GM12878 (cell line): ENCODE results near the gene LDLR. TPM values are rescaled to one million over a fixed set of nuclear protein-coding genes. Genes with fewer than 3 reads are reported as not detected.

ENCODE experiments used
- ATAC-seq: fragments of 200-7000 bp; cut with Tn5 transposase; 3 replicates; pipeline ENCODE4 v1.9.1; 2020; ENCODE audit warnings: mild to moderate bottlenecking, moderate library complexity
- BruUV-seq: library from RNA; stranded (reverse); fragments of 400-500 nt; replicated peaks from 2 replicates; lab custom pipeline; 2021; lab: Mats Ljungman, UMichigan
- CTCF ChIA-PET: fragments of 300-600 bp; sonication (Branson Sonifier 250); formaldehyde crosslinking; extraction: SDS; loops from one replicate; lab custom pipeline; 2021; ENCODE audit warnings: inconsistent platforms; lab: Yijun Ruan, JAX
- POLR2A ChIA-PET: fragments of 350-600 bp; formaldehyde crosslinking; extraction: SDS; loops from one replicate; lab custom pipeline; 2021; ENCODE audit warnings: inconsistent platforms; lab: Charles Lee
- RAD21 ChIA-PET: fragments of 300-600 bp; sonication (Branson Sonifier 250); formaldehyde crosslinking; loops from one replicate; lab custom pipeline; 2023; ENCODE audit warnings: antibody characterized with exemption; ENCODE audit not compliant: unreplicated experiment; lab: Charles Lee
- SMC1A ChIA-PET: fragments of 300-600 bp; sonication (Branson Sonifier 250); formaldehyde crosslinking; loops from one replicate; lab custom pipeline; 2023; ENCODE audit not compliant: unreplicated experiment, uncharacterized antibody; lab: Charles Lee
- DNase-seq: peaks from one replicate; pipeline ENCODE4 v3.0.0-alpha.2; 2011; ENCODE audit warnings: low read depth, low spot score
- FAIRE-seq: peaks from 3 replicates; lab custom pipeline; 2011; peaks lifted over from hg19 to GRCh38; lab: Jason Lieb, UNC
- H2AFZ ChIP-seq: 2 replicates; pipeline ENCODE4 v1.6.0; 2011; ENCODE audit warnings: low read depth, low read length, control low read depth; ENCODE audit not compliant: control insufficient read depth
- H3K27ac ChIP-seq: 2 replicates; pipeline ENCODE4 v1.5.1; 2011; ENCODE audit warnings: control low read depth; ENCODE audit not compliant: control insufficient read depth, insufficient read depth
- H3K27me3 ChIP-seq, 2 experiments: replicated peaks in 1 of 2; 2 replicates each; pipeline versions ENCODE4 v1.6.0 to v1.6.1; 2011; ENCODE audit warnings: low read length in 1 of 2; ENCODE audit not compliant: control insufficient read depth in 2 of 2, insufficient read depth in 2 of 2
- H3K36me3 ChIP-seq, 2 experiments: 2 replicates each; pipeline ENCODE4 v1.5.1; 2011; ENCODE audit warnings: low read length in 1 of 2; ENCODE audit not compliant: control insufficient read depth in 2 of 2, insufficient read depth in 2 of 2
- H3K4me1 ChIP-seq: 2 replicates; pipeline ENCODE4 v1.6.1; 2011; ENCODE audit warnings: mild to moderate bottlenecking, low read length, moderate library complexity, mixed read lengths; ENCODE audit not compliant: control insufficient read depth, insufficient read depth
- H3K4me2 ChIP-seq: 2 replicates; pipeline ENCODE4 v1.6.0; 2011; ENCODE audit warnings: control low read depth; ENCODE audit not compliant: control insufficient read depth, insufficient read depth
- H3K4me3 ChIP-seq: fragments of 200-600 bp; sonication (generic); 2 replicates; pipeline ENCODE4 v1.5.1; 2016
- H3K79me2 ChIP-seq: 2 replicates; pipeline ENCODE4 v1.6.0; 2011; ENCODE audit warnings: low read length; ENCODE audit not compliant: control insufficient read depth, insufficient read depth
- H3K9ac ChIP-seq: 2 replicates; pipeline ENCODE4 v1.8.0; 2011; ENCODE audit warnings: low read length, control low read depth, mixed read lengths; ENCODE audit not compliant: control insufficient read depth, insufficient read depth
- H3K9me3 ChIP-seq: replicated peaks from 3 replicates; pipeline ENCODE4 v1.5.1; 2011; ENCODE audit warnings: mild to moderate bottlenecking, low read length; ENCODE audit not compliant: control insufficient read depth, insufficient read depth
- H4K20me1 ChIP-seq: 2 replicates; pipeline ENCODE4 v1.6.0; 2011; ENCODE audit not compliant: control insufficient read depth, insufficient read depth
- E2F4 ChIP-seq: IDR thresholded peaks from 2 replicates; pipeline ENCODE4 v1.6.1; 2012; ENCODE audit warnings: low read depth, low read length, improper control_type of control experiment
- ESRRA ChIP-seq: IDR thresholded peaks from 2 replicates; pipeline ENCODE4 v1.6.1; 2012; ENCODE audit warnings: mild to moderate bottlenecking, low read length, improper control_type of control experiment
- FOS ChIP-seq: IDR thresholded peaks from 3 replicates; pipeline ENCODE4 v1.6.1; 2011; ENCODE audit warnings: borderline replicate concordance; ENCODE audit not compliant: insufficient read length; ENCODE audit errors: extremely low read depth
- MLLT1 ChIP-seq: fragments of 450-650 bp; IDR thresholded peaks from 2 replicates; pipeline ENCODE4 v1.6.1; 2016; ENCODE audit warnings: mild to moderate bottlenecking
- NFXL1 ChIP-seq: fragments of 450-650 bp; IDR thresholded peaks from 2 replicates; pipeline ENCODE4 v1.6.1; 2017; ENCODE audit warnings: antibody characterized with exemption, mild to moderate bottlenecking, borderline replicate concordance
- SPI1 ChIP-seq: IDR thresholded peaks from 2 replicates; pipeline ENCODE4 v1.6.1; 2011; ENCODE audit warnings: low read depth, mild to moderate bottlenecking, low read length, moderate library complexity, borderline replicate concordance; ENCODE audit not compliant: insufficient read depth
- ZBTB33 ChIP-seq: fragments of 450-650 bp; IDR thresholded peaks from 2 replicates; pipeline ENCODE4 v1.6.1; 2017; ENCODE audit warnings: mild to moderate bottlenecking
- WGBS: methylation state at CpG from one replicate; pipeline ENCODE4 v1.1.6; 2016; ENCODE audit warnings: low lambda C conversion rate; ENCODE audit not compliant: insufficient replicate concordance, insufficient coverage; ENCODE audit errors: missing lambda C conversion rate; 5-methylcytosine and 5-hydroxymethylcytosine counted together
- in situ Hi-C: fragments of 300-500 bp; cut with MboI; formaldehyde crosslinking; loops from 9 replicates; pipeline ENCODE4 v1.14.3; 2018; ENCODE audit warnings: mixed read lengths
- intact Hi-C: fragments of 100-400 bp; cut with micrococcal nuclease; formaldehyde crosslinking; loops from one replicate; pipeline ENCODE4 v1.14.2; 2022; ENCODE audit not compliant: unreplicated experiment
- polyA plus RNA-seq, 11 experiments: library from polyadenylated mRNA; depleted of rRNA in 4 of 11; unstranded in 6 of 11; stranded (reverse) in 5 of 11; fragments of >200 nt; fragmentation: Nextera tagmentation in 4 of 11; fragmentation: Illumina TruSeq in 1 of 11; extraction: Ambion mirVana in 4 of 11; extraction: Trizol in 1 of 11; gene quantifications; 1 replicate in 1 of 11; 2 replicates in 10 of 11; pipeline versions ENCODE4 v1.2.1 to v1.2.3, GENCODE V29; 2011 to 2016; ENCODE audit warnings: inconsistent platforms in 2 of 11, missing spikeins in 2 of 11, low read depth in 1 of 11
- total RNA-seq, 4 experiments: library from RNA; depleted of rRNA in 3 of 4; stranded (reverse); fragments of >200 nt in 3 of 4; fragmentation: Illumina TruSeq in 1 of 4; extraction: Trizol in 1 of 4; gene quantifications; 2 replicates each; pipeline versions ENCODE4 v1.2.1 to v1.2.3, GENCODE V29; 2013 to 2021

Gene LDLR
- total and polyA plus RNA-seq, 10 of the 15 experiments (the other 5 are each of a cell fraction or from before 2014, with no cell fraction given): 11.3 to 59.2 (median 27.3) TPM

GRCh38 chr19:11169896-11170678 lies 80.8 kb downstream of the LDLR start:
- ChIA-PET CTCF (no interaction called here), RAD21 (no interaction called here), SMC1A (no interaction called here), POLR2A (no interaction called here)
- TF ChIP-seq ZBTB33 (no peak), SPI1 (no peak)
- Histone ChIP-seq H3K9me3 (no peaks in the 10 kb centered on the region), H3K9ac (no peak overlapping the region), H3K27ac (no peak overlapping the region), H3K4me1 (no peaks in the 10 kb centered on the region), H2AFZ (no peak overlapping the region), H3K4me3 (no peak overlapping the region), H3K27me3 (no peaks in the 10 kb centered on the region), H4K20me1 (no peaks in the 10 kb centered on the region), H3K4me2 (no peak overlapping the region), H3K36me3 (peaks cover 0 to 6% of the 10 kb centered on the region in 2 experiments; a peak in 2 of 4 replicates), H3K79me2 (no peaks in the 10 kb centered on the region)
- ATAC-seq (no peak), DNase-seq (no peak), FAIRE-seq (no peak)
- no TSS peak for BruUV-seq
- in situ Hi-C loops: no loop called here
- 87% methylated on average over 31 of the region's 31 CpGs for WGBS
- intact Hi-C loops: no loop called here

- ChIA-PET CTCF (no interaction called here), SMC1A (no interaction called here), RAD21 (no interaction called here), POLR2A (no interaction called here)
- Histone ChIP-seq H3K4me3 (no peak overlapping the region), H2AFZ (no peak overlapping the region), H3K27me3 (no peaks in the 10 kb centered on the region), H3K9me3 (no peaks in the 10 kb centered on the region), H4K20me1 (no peaks in the 10 kb centered on the region), H3K9ac (no peak overlapping the region), H3K27ac (no peak overlapping the region), H3K4me2 (no peak overlapping the region), H3K4me1 (no peaks in the 10 kb centered on the region), H3K36me3 (peaks cover 0 to 6% of the 10 kb centered on the region in 2 experiments; a peak in 2 of 4 replicates), H3K79me2 (no peaks in the 10 kb centered on the region)
- no peak for FAIRE-seq
- BruUV-seq: no TSS peak
- no peak for ATAC-seq
- no peak for DNase-seq
- in situ Hi-C loops (no loop called here), intact Hi-C loops (no loop called here)
- WGBS: 74% methylated on average over 5 of the region's 5 CpGs
- TF ChIP-seq E2F4 (no peak), NFXL1 (no peak), ESRRA (no peak), MLLT1 (no peak), FOS (no peak)
These were observed 81.9 kb downstream of the LDLR start for GRCh38 chr19:11171144-11171543.
